GM12873 (cell line): ENCODE data around the gene ATP9B.

Experiments used
- CTCF ChIP-seq: IDR thresholded peaks from 2 replicates; pipeline ENCODE4 v1.5.1; 2012; ENCODE audit warnings: low read depth, mild to moderate bottlenecking, moderate library complexity, low read length, control low read depth; ENCODE audit not compliant: insufficient read depth; ENCODE audit errors: missing control alignments

Gene ATP9B

GRCh38 chr18:79384834-79385233, 315.6 kb downstream of the ATP9B start:
- no peak for TF ChIP-seq CTCF

GRCh38 chr18:79385326-79385707, 316.1 kb downstream of the ATP9B start:
- TF ChIP-seq CTCF = no peak

GRCh38 chr18:79385708-79386341, 316.6 kb downstream of the ATP9B start:
- TF ChIP-seq CTCF = no peak

- TF ChIP-seq CTCF = no peak
These were observed 317.4 kb downstream of the ATP9B start for GRCh38 chr18:79386547-79386946.

- no peak for TF ChIP-seq CTCF
These were observed 318.0 kb downstream of the ATP9B start for GRCh38 chr18:79387214-79387613.

- TF ChIP-seq CTCF = no peak
These were observed 318.4 kb downstream of the ATP9B start for GRCh38 chr18:79387615-79388014.

GRCh38 chr18:79388043-79388442, 318.8 kb downstream of the ATP9B start:
- no peak for TF ChIP-seq CTCF
